WTC11 (cell line): Measurements from ENCODE around the gene PPP1R10. TPM values are rescaled to one million over a fixed set of nuclear protein-coding genes. Genes with fewer than 3 reads are reported as not detected.

Experiments used
- ATAC-seq: fragments of 200-7000 bp; cut with Tn5 transposase; 2 replicates; pipeline ENCODE4 v1.10.0; 2021; ENCODE audit warnings: mild to moderate bottlenecking, moderate library complexity
- CTCF ChIA-PET: fragments of 300-600 bp; sonication (Branson Sonifier 250); formaldehyde crosslinking; loops from one replicate; lab custom pipeline; 2021; ENCODE audit warnings: antibody characterized with exemption; lab: Charles Lee
- POLR2A ChIA-PET: fragments of 350-600 bp; sonication (Branson Sonifier 250); formaldehyde crosslinking; loops from one replicate; lab custom pipeline; 2021; ENCODE audit warnings: antibody characterized with exemption; lab: Charles Lee
- DNase-seq: peaks from one replicate; pipeline ENCODE4 v3.0.0; 2021; ENCODE audit warnings: low spot score
- H3K27ac Mint-ChIP-seq: 2 replicates; pipeline ENCODE4 v1.8.0; 2021; ENCODE audit warnings: mixed read lengths
- H3K27me3 Mint-ChIP-seq: 2 replicates; pipeline ENCODE4 v1.8.0; 2021; ENCODE audit warnings: low read depth, mild to moderate bottlenecking, moderate library complexity, mixed read lengths
- H3K36me3 Mint-ChIP-seq: 2 replicates; pipeline ENCODE4 v1.8.0; 2021; ENCODE audit warnings: mixed read lengths
- H3K4me1 Mint-ChIP-seq: 2 replicates; pipeline ENCODE4 v1.8.0; 2022; ENCODE audit warnings: mixed read lengths
- H3K4me3 Mint-ChIP-seq: 2 replicates; pipeline ENCODE4 v1.8.0; 2021; ENCODE audit warnings: mild to moderate bottlenecking, moderate library complexity, mixed read lengths
- H3K9me3 Mint-ChIP-seq: 2 replicates; pipeline ENCODE4 v1.8.0; 2021; ENCODE audit warnings: mixed read lengths
- AFF4 ChIP-seq: sonication (generic); formaldehyde crosslinking; IDR thresholded peaks from 2 replicates; pipeline ENCODE4 v1.8.1; 2023; ENCODE audit warnings: mild to moderate bottlenecking, missing genetic modification reagents, borderline replicate concordance
- AR ChIP-seq: fragments of 250-450 bp; sonication (Bioruptor Pico); IDR thresholded peaks from 2 replicates; pipeline ENCODE4 v1.9.0; 2021; ENCODE audit warnings: mild to moderate bottlenecking
- ATF1 ChIP-seq: sonication (generic); formaldehyde crosslinking; IDR thresholded peaks from 2 replicates; pipeline ENCODE4 v1.8.1; 2023; ENCODE audit warnings: mild to moderate bottlenecking, moderate library complexity, missing genetic modification reagents
- CBFB ChIP-seq: sonication (generic); formaldehyde crosslinking; IDR thresholded peaks from 2 replicates; pipeline ENCODE4 v1.8.1; 2022; ENCODE audit warnings: mild to moderate bottlenecking, low read depth, missing genetic modification reagents
- ESRRA ChIP-seq: sonication (generic); formaldehyde crosslinking; IDR thresholded peaks from 2 replicates; pipeline ENCODE4 v1.8.1; 2022; ENCODE audit warnings: mild to moderate bottlenecking, missing genetic modification reagents, borderline replicate concordance
- IRF1 ChIP-seq: sonication (generic); formaldehyde crosslinking; IDR thresholded peaks from 2 replicates; pipeline ENCODE4 v1.8.0; 2023; ENCODE audit warnings: missing genetic modification reagents
- MYBL2 ChIP-seq: sonication (generic); formaldehyde crosslinking; IDR thresholded peaks from 2 replicates; pipeline ENCODE4 v1.8.1; 2023; ENCODE audit warnings: mild to moderate bottlenecking, moderate library complexity, missing genetic modification reagents
- NR1H2 ChIP-seq: sonication (generic); formaldehyde crosslinking; IDR thresholded peaks from 2 replicates; pipeline ENCODE4 v1.9.0; 2021; ENCODE audit warnings: mild to moderate bottlenecking, moderate library complexity, missing genetic modification reagents
- PREB ChIP-seq: sonication (generic); formaldehyde crosslinking; IDR thresholded peaks from 2 replicates; pipeline ENCODE4 v1.8.1; 2022; ENCODE audit warnings: mild to moderate bottlenecking, missing genetic modification reagents, moderate library complexity, borderline replicate concordance
- USF2 ChIP-seq: sonication (generic); formaldehyde crosslinking; IDR thresholded peaks from 2 replicates; pipeline ENCODE4 v1.8.1; 2023; ENCODE audit warnings: mild to moderate bottlenecking, missing genetic modification reagents, moderate library complexity
- total RNA-seq: library from RNA; stranded (reverse); gene quantifications from 3 replicates; pipeline ENCODE4 v1.2.3, GENCODE V29; 2021
- TF ChIP-seq, protein P1 (sequence below): fragments of 250-450 bp; sonication (Bioruptor Pico); IDR thresholded peaks from 2 replicates; pipeline ENCODE4 v1.8.0; 2021; ENCODE audit warnings: mild to moderate bottlenecking
- TF ChIP-seq, protein P2 (sequence below): fragments of 250-450 bp; sonication (Bioruptor Pico); IDR thresholded peaks from 2 replicates; pipeline ENCODE4 v2.1.2; 2022; ENCODE audit warnings: mild to moderate bottlenecking, moderate library complexity
- TF ChIP-seq, protein P3 (sequence below): fragments of 250-450 bp; sonication (Bioruptor Pico); IDR thresholded peaks from 2 replicates; pipeline ENCODE4 v1.9.0; 2021; ENCODE audit warnings: moderate library complexity, mild to moderate bottlenecking, inconsistent platforms, borderline replicate concordance
- TF ChIP-seq, protein P4 (sequence below): sonication (generic); formaldehyde crosslinking; IDR thresholded peaks from 2 replicates; pipeline ENCODE4 v1.8.1; 2023; ENCODE audit warnings: mild to moderate bottlenecking, missing genetic modification reagents, moderate library complexity

Gene PPP1R10
- total RNA-seq, 1 experiment from 2014 or later = 83.1 TPM

DNA sequence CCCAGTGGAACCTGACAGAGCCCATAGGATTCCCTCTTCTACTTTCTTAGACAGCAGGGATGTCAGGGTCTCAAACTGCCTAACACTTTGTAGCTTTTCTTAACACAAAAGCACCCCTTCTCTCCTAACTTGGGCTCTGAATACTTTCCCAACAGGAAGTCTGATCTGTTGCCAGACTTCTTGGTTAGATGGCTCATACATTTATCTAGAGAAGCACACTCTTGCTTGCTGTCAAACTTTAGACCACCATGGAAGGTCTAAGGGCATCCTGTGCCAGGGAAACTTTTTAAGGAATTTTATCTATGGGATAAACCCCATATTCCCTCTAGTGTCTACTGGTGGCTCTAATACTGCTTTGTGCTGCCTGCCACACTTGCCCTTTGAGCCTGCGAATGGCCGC, 26.6 kb upstream of the PPP1R10 start:
- Mint-ChIP-seq H3K27ac (no peak overlapping the region), H3K4me1 (peaks cover 21% of the 10 kb centered on the region), H3K27me3 (no peaks in the 10 kb centered on the region), H3K9me3 (no peaks in the 10 kb centered on the region), H3K36me3 (peaks cover 26% of the 10 kb centered on the region), H3K4me3 (no peak overlapping the region)
- ATAC-seq (no peak), DNase-seq (no peak)
- POLR2A ChIA-PET = no interaction called here
- CTCF ChIA-PET = interaction anchor here (0.9 to 1.9 kb wide), 2 partner anchors 36 to 87 kb away, joined by 4 to 7 read pairs; no protein-coding TSS in a partner anchor
- TF ChIP-seq, protein P1, sequence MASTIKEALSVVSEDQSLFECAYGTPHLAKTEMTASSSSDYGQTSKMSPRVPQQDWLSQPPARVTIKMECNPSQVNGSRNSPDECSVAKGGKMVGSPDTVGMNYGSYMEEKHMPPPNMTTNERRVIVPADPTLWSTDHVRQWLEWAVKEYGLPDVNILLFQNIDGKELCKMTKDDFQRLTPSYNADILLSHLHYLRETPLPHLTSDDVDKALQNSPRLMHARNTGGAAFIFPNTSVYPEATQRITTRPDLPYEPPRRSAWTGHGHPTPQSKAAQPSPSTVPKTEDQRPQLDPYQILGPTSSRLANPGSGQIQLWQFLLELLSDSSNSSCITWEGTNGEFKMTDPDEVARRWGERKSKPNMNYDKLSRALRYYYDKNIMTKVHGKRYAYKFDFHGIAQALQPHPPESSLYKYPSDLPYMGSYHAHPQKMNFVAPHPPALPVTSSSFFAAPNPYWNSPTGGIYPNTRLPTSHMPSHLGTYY (CRISPR knock-in tag) = no peak
- TF ChIP-seq MYBL2 (CRISPR knock-in tag) = no peak
- no peak for TF ChIP-seq NR1H2 (CRISPR knock-in tag)
- no peak for TF ChIP-seq IRF1
- TF ChIP-seq, protein P2, sequence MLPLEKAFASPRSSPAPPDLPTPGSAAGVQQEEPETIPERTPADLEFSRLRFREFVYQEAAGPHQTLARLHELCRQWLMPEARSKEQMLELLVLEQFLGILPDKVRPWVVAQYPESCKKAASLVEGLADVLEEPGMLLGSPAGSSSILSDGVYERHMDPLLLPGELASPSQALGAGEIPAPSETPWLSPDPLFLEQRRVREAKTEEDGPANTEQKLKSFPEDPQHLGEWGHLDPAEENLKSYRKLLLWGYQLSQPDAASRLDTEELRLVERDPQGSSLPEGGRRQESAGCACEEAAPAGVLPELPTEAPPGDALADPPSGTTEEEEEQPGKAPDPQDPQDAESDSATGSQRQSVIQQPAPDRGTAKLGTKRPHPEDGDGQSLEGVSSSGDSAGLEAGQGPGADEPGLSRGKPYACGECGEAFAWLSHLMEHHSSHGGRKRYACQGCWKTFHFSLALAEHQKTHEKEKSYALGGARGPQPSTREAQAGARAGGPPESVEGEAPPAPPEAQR (CRISPR knock-in tag) = no peak
- TF ChIP-seq AFF4 = no peak
- no peak for TF ChIP-seq ATF1 (CRISPR knock-in tag)
- TF ChIP-seq, protein P3, sequence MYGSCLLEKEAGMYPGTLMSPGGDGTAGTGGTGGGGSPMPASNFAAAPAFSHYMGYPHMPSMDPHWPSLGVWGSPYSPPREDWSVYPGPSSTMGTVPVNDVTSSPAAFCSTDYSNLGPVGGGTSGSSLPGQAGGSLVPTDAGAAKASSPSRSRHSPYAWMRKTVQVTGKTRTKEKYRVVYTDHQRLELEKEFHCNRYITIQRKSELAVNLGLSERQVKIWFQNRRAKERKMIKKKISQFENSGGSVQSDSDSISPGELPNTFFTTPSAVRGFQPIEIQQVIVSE (CRISPR knock-in tag) = no peak
- no peak for TF ChIP-seq USF2
- TF ChIP-seq AR = no peak
- no peak for TF ChIP-seq PREB (CRISPR knock-in tag)
- TF ChIP-seq, protein P4, sequence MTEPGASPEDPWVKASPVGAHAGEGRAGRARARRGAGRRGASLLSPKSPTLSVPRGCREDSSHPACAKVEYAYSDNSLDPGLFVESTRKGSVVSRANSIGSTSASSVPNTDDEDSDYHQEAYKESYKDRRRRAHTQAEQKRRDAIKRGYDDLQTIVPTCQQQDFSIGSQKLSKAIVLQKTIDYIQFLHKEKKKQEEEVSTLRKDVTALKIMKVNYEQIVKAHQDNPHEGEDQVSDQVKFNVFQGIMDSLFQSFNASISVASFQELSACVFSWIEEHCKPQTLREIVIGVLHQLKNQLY (CRISPR knock-in tag) = no peak
- no peak for TF ChIP-seq ESRRA
- no peak for TF ChIP-seq CBFB (CRISPR knock-in tag)
